ENCODE measurements around the gene RBCK1. TPM values are rescaled to one million over a fixed set of nuclear protein-coding genes. Genes with fewer than 3 reads are reported as not detected.

Gene RBCK1
- total and polyA plus RNA-seq, 9 of the 15 experiments (the other 6 are each of a cell fraction or from before 2014, with no cell fraction given), result 5.9 to 59.3 (median 26.5) TPM

GRCh38 chr20:363319-364078 is 44.6 kb upstream of the RBCK1 start (continued):
- TF ChIP-seq, protein P1, sequence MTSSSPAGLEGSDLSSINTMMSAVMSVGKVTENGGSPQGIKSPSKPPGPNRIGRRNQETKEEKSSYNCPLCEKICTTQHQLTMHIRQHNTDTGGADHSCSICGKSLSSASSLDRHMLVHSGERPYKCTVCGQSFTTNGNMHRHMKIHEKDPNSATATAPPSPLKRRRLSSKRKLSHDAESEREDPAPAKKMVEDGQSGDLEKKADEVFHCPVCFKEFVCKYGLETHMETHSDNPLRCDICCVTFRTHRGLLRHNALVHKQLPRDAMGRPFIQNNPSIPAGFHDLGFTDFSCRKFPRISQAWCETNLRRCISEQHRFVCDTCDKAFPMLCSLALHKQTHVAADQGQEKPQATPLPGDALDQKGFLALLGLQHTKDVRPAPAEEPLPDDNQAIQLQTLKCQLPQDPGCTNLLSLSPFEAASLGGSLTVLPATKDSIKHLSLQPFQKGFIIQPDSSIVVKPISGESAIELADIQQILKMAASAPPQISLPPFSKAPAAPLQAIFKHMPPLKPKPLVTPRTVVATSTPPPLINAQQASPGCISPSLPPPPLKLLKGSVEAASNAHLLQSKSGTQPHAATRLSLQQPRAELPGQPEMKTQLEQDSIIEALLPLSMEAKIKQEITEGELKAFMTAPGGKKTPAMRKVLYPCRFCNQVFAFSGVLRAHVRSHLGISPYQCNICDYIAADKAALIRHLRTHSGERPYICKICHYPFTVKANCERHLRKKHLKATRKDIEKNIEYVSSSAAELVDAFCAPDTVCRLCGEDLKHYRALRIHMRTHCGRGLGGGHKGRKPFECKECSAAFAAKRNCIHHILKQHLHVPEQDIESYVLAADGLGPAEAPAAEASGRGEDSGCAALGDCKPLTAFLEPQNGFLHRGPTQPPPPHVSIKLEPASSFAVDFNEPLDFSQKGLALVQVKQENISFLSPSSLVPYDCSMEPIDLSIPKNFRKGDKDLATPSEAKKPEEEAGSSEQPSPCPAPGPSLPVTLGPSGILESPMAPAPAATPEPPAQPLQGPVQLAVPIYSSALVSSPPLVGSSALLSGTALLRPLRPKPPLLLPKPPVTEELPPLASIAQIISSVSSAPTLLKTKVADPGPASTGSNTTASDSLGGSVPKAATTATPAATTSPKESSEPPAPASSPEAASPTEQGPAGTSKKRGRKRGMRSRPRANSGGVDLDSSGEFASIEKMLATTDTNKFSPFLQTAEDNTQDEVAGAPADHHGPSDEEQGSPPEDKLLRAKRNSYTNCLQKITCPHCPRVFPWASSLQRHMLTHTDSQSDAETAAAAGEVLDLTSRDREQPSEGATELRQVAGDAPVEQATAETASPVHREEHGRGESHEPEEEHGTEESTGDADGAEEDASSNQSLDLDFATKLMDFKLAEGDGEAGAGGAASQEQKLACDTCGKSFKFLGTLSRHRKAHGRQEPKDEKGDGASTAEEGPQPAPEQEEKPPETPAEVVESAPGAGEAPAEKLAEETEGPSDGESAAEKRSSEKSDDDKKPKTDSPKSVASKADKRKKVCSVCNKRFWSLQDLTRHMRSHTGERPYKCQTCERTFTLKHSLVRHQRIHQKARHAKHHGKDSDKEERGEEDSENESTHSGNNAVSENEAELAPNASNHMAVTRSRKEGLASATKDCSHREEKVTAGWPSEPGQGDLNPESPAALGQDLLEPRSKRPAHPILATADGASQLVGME (CRISPR knock-in tag; IDR thresholded peaks at IDR 0.05), result no peak
- TF ChIP-seq ZNF212 (CRISPR knock-in tag; IDR thresholded peaks at IDR 0.05) (no peak), HDAC8 (tag; IDR thresholded peaks at IDR 0.05) (peak; percentile 77; the same call in 1 of the 2 replicates), ZC3H4 (CRISPR knock-in tag; IDR thresholded peaks at IDR 0.05; ENCODE audit: borderline replicate concordance) (no peak), JUN (IDR thresholded peaks at IDR 0.05; ENCODE audit: borderline replicate concordance, low read depth, low read length) (peak; percentile 27; the same call in 1 of the 2 replicates), JUN (CRISPR knock-in tag; IDR thresholded peaks at IDR 0.05; ENCODE audit: borderline replicate concordance) (no peak), POU5F1 (IDR thresholded peaks at IDR 0.05; ENCODE audit: borderline replicate concordance, low read depth, low read length, partially characterized antibody) (no peak), KDM1A (IDR thresholded peaks at IDR 0.05) (no peak), ZNF431 (CRISPR knock-in tag; IDR thresholded peaks at IDR 0.05) (no peak)
